Ovary (tissue), 9 donors: ENCODE data around the gene TRAF3IP3. TPM values are rescaled to one million over a fixed set of nuclear protein-coding genes. Genes with fewer than 3 reads are reported as not detected.

Source experiments
- DNase-seq, 5 donors: peaks; one replicate each; pipeline ENCODE4 v3.0.0-alpha.2; 2019 to 2020
- H3K27ac ChIP-seq, 2 donors: fragments of 200-600 bp; one replicate each; pipeline versions ENCODE4 v1.5.1 to v1.8.0; 2019 to 2022
- H3K27me3 ChIP-seq: fragments of 200-600 bp; one replicate; pipeline ENCODE4 v1.8.0; 2022
- H3K36me3 ChIP-seq: fragments of 200-600 bp; sonication (generic); one replicate; pipeline ENCODE4 v1.5.1; 2019
- H3K4me1 ChIP-seq: one replicate; pipeline ENCODE4 v1.8.1; 2013; ENCODE audit warnings: mild to moderate bottlenecking, moderate library complexity; ENCODE audit not compliant: insufficient read depth
- H3K4me3 ChIP-seq: fragments of 200-600 bp; sonication (generic); one replicate; pipeline ENCODE4 v1.5.1; 2017
- H3K9me3 ChIP-seq, 2 donors: fragments of 200-600 bp in 1 of 2; sonication (generic) in 1 of 2; one replicate each; pipeline versions ENCODE4 v1.5.1 to v1.8.1; 2013 to 2019; ENCODE audit warnings: mild to moderate bottlenecking in 1 of 2, moderate library complexity in 1 of 2
- EP300 ChIP-seq: sonication (generic); formaldehyde crosslinking; IDR thresholded peaks from one replicate; pipeline ENCODE4 v1.6.1; 2017; ENCODE audit warnings: antibody characterized with exemption
- POLR2A ChIP-seq: fragments of 450-650 bp; IDR thresholded peaks from one replicate; pipeline ENCODE4 v1.6.1; 2017; ENCODE audit warnings: antibody characterized with exemption, mild to moderate bottlenecking, moderate library complexity
- WGBS, 3 donors: extraction: QIAGEN DNeasy Blood & Tissue Kit in 1 of 3; methylation state at CpG; one replicate each; pipeline versions ENCODE4 v1.1.5 to v1.1.7; 2013 to 2017; 5-methylcytosine and 5-hydroxymethylcytosine counted together
- intact Hi-C, 4 donors: fragments of 100-400 bp; cut with DNase I; formaldehyde crosslinking; loops; one replicate each; pipeline versions ENCODE4 v1.11.0 to v1.15.1; 2022 to 2023
- polyA plus RNA-seq, 2 donors: library from polyadenylated mRNA; stranded (reverse); fragments of 200-250 nt in 1 of 2; fragments of 350-450 nt in 1 of 2; fragmentation: Illumina TruSeq in 1 of 2; extraction: RNeasy Lipid Tissue Mini Kit (QIAGEN cat#74804) in 1 of 2; gene quantifications; one replicate each; pipeline ENCODE4 v1.2.3, GENCODE V29; 2013 to 2014
- total RNA-seq, 7 donors: library from RNA; depleted of rRNA in 2 of 7; stranded (reverse); fragments of >200 nt in 2 of 7; fragmentation: NEBNext Ultra II Directional in 3 of 7; extraction: Animal tissue kit (Norgen Biotek cat#: 25700) in 3 of 7; gene quantifications; one replicate each; pipeline versions ENCODE4 v1.1.0 to v1.2.4, GENCODE V29; 2016 to 2023
- TF ChIP-seq, protein P1 (sequence below), 3 donors: fragments of 450-650 bp in 2 of 3; fragments of 200-600 bp in 1 of 3; IDR thresholded peaks; one replicate each; pipeline versions ENCODE4 v1.5.1 to v1.8.0; 2016 to 2022; ENCODE audit warnings: antibody characterized with exemption in 3 of 3, mild to moderate bottlenecking in 1 of 3
- donor health status: DM: no; HTN: no; CAD: no; lungs with moderate emphysema.
- donor health status: DM: no; HTN: no; CAD: no.
- donor health status: Bipolar disorder and iron deficiency.
- donor health status: DM: yes; HTN: yes; CAD: no.
- donor health status: DM: no; HTN: no; CAD: no.
- donor health status: DM: yes; HTN: yes; CAD: no.

The TRAF3IP3 gene
- total and polyA plus RNA-seq, 9 donors, result 0.34 to 5.6 (median 1.4) TPM

- Histone ChIP-seq H3K36me3 (no peaks in the 10 kb centered on the region), H3K4me3 (no peak overlapping the region), H3K27me3 (no peaks in the 10 kb centered on the region), H3K9me3 (no peaks in the 10 kb centered on the region), H3K27ac (peak overlapping the region in 1 of 2 donors; percentile 33), H3K4me1 (peaks cover 13% of the 10 kb centered on the region)
- DNase-seq, result peak; percentile 46 to 80 (median 55)
- WGBS, 3 donors, result 33 to 41% (median 39%) methylated on average over 2 of the region's 2 CpGs
- no peak for TF ChIP-seq EP300
- TF ChIP-seq POLR2A, result no peak
- TF ChIP-seq, protein P1, sequence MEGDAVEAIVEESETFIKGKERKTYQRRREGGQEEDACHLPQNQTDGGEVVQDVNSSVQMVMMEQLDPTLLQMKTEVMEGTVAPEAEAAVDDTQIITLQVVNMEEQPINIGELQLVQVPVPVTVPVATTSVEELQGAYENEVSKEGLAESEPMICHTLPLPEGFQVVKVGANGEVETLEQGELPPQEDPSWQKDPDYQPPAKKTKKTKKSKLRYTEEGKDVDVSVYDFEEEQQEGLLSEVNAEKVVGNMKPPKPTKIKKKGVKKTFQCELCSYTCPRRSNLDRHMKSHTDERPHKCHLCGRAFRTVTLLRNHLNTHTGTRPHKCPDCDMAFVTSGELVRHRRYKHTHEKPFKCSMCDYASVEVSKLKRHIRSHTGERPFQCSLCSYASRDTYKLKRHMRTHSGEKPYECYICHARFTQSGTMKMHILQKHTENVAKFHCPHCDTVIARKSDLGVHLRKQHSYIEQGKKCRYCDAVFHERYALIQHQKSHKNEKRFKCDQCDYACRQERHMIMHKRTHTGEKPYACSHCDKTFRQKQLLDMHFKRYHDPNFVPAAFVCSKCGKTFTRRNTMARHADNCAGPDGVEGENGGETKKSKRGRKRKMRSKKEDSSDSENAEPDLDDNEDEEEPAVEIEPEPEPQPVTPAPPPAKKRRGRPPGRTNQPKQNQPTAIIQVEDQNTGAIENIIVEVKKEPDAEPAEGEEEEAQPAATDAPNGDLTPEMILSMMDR (IDR thresholded peaks at IDR 0.05), result no peak
- intact Hi-C loops, result loop anchor here in 2 of 4 donors (5.0 to 10.0 kb wide), 2 partner anchors 48 to 156 kb away; no protein-coding TSS in a partner anchor
Observed at GRCh38 chr1:209743145-209743482, 12.7 kb upstream of the TRAF3IP3 start.

DNA sequence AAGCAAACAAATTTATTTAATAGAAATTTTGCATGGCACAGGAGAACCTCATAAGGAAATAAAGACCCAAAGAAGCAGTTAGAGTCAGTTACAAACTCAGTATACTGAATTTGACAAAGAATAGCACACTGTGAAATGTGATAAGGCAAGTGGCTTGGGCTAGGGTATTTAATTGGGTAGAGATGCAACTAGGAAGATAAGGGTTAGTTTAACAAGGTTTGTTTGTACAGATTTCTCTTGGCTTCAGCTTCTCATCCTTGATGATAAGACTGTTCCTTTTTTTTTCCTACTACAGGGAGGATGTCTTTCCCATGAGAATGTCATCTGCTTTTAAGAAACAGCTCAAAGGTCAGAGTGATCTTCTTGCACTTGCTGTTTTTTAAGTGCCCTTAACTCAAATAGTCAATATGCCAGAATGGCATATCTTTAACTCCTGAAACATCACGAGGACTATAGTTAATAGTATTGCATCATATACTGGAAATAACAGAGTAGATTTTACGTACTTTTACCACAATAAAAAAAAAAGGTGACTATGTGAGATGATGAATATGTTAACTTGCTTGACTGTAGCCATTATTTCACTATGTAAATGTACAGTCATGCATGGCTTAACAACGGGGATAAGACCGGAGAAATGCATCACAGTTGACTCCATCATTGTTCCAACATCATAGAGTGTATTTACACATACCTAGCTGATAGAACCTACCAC is 9.2 kb upstream of the TRAF3IP3 start:
- DNase-seq, result no peak
- H3K4me1 ChIP-seq, result peaks cover 12% of the 10 kb centered on the region
- no peaks in the 10 kb centered on the region for H3K36me3 ChIP-seq
- H3K27ac ChIP-seq, result no peak overlapping the region
- H3K9me3 ChIP-seq, result no peaks in the 10 kb centered on the region
- TF ChIP-seq, protein P1 (IDR thresholded peaks at IDR 0.05), result no peak
- TF ChIP-seq POLR2A (no peak), EP300 (no peak)
- WGBS, 3 donors, result 65 to 67% (median 67%) methylated on average over 4 of the region's 4 CpGs
- H3K4me3 ChIP-seq, result no peak overlapping the region
- intact Hi-C loops, result loop anchor here in 3 of 4 donors (5.0 to 10.0 kb wide), 5 partner anchors 49 to 169 kb away; no protein-coding TSS in a partner anchor
- H3K27me3 ChIP-seq, result no peaks in the 10 kb centered on the region

DNA sequence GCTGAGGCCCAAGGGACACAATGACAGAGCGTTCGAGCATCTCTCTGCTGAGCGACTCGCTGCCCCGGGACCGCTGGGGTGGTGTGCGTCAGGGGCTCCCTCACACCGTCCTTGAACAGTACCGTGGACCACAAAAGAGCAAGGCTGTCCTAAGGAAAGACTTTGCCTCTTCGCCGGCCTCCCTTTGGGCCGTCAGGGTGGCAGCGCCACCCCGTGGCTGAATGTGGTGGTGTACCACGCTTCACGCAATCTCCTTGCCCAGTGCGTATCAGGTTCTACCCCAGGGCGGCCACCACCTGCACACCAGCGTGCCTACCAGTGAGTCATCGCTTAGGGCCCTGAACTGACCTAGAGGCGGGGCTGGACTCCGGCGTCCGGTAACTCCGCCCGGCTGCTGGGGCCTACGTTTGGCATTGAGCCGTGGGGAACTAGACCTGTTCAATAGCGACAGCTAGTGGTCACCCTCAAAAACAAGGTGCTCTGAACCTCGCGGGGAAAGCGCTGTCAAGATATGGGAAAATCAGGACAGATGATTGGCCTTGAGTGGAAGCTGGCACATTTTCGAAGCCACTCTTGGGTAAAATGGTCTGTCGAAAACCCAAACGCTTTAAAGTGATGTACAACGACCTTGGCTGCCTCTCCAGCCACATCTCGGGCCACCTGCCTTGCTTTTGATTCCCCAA is 8.1 kb upstream of the TRAF3IP3 start:
- Histone ChIP-seq H3K9me3 (no peaks in the 10 kb centered on the region), H3K36me3 (no peaks in the 10 kb centered on the region), H3K27ac (peak overlapping the region in 1 of 2 donors; percentile 31), H3K4me1 (peaks cover 8% of the 10 kb centered on the region), H3K27me3 (no peaks in the 10 kb centered on the region), H3K4me3 (no peak overlapping the region)
- 4 to 14% (median 6%) methylated on average over 28 to 37 of the region's 37 CpGs for WGBS, 3 donors
- intact Hi-C loops, result loop anchor here in 3 of 4 donors (5.0 to 10.0 kb wide), 5 partner anchors 50 to 170 kb away; no protein-coding TSS in a partner anchor
- TF ChIP-seq, protein P1 (IDR thresholded peaks at IDR 0.05), result peak; percentile 81 to 100 (median 99)
- no peak for TF ChIP-seq EP300
- TF ChIP-seq POLR2A, result peak; percentile 3
- DNase-seq, result peak; percentile 93 to 96 (median 95)

GRCh38 chr1:209748620-209749019 is 7.2 kb upstream of the TRAF3IP3 start:
- intact Hi-C loops, result loop anchor here in 3 of 4 donors (5.0 to 10.0 kb wide), 5 partner anchors 51 to 171 kb away; no protein-coding TSS in a partner anchor
- DNase-seq, result no peak
- WGBS, 3 donors, result 53 to 65% (median 58%) methylated on average over 4 of the region's 4 CpGs
- TF ChIP-seq EP300 (no peak), POLR2A (no peak)
- TF ChIP-seq, protein P1 (IDR thresholded peaks at IDR 0.05), result no peak
- Histone ChIP-seq H3K27ac (no peak overlapping the region), H3K4me1 (peaks cover 3% of the 10 kb centered on the region), H3K4me3 (no peak overlapping the region), H3K36me3 (no peaks in the 10 kb centered on the region), H3K27me3 (no peaks in the 10 kb centered on the region), H3K9me3 (no peaks in the 10 kb centered on the region)
